Stimulated activated CD8-positive, alpha-beta memory T cell treated with anti-CD3 and anti-CD28 coated beads, Interleukin-12 subunit alpha, Interleukin-12 subunit beta, amount 100 ng/mL, for 24 hours (primary cell): ENCODE measurements around the gene IGF1R.

ENCODE experiments used
- DNase-seq: peaks from one replicate; pipeline ENCODE4 v3.0.0-alpha.2; 2020; ENCODE audit errors: extremely low read depth

Gene IGF1R

DNA sequence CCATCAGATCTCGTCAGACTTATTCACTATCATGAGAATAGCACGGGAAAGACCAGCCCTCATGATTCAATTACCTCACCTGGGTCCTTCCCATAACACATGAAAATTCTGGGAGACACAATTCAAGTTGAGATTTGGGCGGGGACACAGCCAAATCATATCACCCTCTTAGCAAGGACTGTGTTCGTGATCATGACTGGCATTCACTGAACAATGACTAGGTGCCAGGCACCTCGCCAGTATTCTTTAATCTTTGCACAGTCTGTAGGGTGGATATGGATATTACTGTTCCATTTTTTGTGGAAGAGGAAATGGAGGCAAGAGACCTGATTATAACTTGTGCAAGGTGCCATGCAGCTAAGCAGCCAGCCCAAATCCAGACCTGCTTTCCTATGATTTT is 77.5 kb downstream of the IGF1R start:
- no peak for DNase-seq

DNA sequence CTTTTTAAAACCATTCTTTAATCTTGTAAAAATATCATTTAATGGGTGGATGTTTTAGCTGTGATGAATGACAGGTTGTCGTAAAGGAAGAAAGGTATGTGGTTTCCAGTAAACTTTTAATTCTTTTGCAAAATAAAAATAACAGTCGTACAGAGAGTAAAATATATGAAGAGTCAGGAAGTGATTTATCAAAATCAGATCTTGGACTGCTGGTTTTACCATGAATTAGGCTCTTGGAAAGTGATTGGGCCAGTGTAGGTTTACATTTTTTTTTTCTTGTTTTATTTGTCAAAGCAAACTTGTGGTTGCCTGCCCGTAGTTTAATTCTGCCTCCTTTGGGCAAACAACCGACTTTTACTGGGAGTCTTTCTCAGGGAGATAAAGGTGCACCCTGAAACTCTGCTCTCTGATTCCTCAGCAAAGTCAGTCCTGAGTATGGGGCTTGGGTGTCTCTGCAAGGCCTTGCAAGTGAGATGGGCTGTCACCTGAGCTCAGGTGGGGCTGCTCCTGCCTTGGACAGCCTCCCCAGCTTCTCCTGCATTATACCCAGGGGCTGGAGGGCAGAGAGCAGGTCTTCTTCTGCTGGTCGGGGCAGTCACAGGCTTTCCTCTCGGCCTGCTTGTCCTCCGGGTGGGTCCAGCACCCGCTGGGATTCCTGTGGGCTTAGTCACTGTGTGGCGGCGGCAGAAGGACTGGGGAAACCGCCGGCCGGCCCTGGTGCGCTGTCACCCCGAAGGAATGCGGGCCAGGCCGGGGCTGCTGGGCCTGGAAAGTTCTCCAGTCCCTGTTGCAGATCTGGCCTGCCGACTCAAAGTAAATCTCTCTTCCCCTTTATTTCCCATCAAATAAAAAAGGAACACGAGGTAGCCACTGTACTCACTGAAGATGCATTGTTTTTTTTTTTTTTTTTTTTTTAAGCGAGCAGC is 79.0 kb downstream of the IGF1R start:
- DNase-seq: no peak

DNA sequence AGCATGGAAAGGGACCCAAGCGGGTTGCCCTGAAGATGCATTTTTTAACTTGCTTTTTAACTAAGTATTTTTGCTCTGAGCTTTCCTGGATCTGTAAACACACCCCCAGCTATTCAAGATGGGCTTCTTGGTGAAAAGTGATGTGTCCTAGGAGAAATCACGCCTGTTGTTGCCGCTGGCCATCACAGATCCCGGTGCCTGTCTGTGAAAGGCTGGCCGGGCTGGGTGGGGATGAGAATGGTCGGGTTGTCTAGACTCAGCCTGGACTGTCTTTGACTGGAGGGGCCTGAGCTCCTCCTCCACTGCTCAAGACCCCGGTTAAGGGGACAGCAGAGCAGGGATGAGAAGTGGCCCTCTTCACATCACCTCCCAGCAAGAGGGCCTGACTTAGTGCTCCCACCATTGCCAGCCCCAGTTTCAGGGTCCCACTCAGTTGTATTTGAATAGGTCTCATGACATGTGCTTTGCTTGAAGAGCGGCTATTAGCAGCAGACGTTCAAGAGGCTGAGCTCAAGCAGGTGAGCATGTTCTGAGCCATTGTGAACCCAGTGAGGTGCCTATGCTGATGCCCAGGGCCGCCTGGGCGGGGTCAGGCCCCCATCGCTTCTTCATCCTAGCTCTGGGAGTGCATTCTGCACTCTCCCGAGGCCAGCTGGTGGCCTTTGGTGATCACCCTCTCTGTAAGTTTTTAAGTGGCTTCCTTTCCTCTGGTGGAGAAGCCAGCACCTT is 79.9 kb downstream of the IGF1R start:
- DNase-seq: no peak

DNA sequence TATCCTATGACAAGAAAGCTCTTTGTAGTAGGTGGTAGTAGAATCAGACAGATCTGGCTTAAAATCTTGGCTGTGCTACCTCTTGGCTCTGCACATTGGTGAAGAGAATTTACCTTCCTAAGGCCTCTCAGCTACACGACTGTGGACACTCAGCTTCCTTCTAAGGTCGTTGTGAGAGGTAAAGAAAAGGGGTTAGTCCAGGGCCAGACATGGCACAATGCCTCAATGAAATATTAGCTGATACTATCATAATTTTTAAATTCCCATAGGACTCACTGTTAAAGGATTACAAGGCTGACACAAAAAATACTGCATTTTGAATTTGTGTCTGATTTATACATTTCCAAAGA is 80.4 kb downstream of the IGF1R start:
- DNase-seq: no peak

DNA sequence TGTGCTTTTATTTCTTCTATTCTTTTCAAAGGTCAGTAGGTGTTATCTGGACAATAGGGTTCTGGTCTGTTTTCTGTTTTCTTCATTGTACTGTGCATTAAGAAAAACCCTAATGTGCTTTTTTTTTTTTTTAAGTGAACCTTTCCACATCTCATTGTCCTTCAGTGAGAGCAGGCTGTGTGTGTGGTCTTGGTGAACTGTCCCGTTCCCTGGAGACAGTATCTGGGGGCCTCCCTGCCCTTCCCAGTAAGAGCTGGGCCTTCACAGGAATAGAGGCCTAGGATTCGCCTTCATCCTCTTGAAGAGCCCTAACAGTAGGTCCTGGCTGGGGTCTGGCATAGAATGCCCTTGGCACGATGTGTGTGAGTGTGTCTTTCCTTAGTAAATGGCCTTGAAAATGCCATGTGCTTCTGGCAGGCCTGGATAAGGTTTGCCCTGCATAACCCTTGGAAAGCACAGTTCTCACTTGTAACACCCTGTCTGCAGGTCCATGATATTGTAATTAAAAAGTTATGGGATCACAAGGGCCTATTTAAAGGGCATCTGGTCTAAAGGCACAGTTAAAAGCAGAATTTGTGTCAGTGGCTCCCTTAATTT is 81.2 kb downstream of the IGF1R start:
- DNase-seq: no peak

DNA sequence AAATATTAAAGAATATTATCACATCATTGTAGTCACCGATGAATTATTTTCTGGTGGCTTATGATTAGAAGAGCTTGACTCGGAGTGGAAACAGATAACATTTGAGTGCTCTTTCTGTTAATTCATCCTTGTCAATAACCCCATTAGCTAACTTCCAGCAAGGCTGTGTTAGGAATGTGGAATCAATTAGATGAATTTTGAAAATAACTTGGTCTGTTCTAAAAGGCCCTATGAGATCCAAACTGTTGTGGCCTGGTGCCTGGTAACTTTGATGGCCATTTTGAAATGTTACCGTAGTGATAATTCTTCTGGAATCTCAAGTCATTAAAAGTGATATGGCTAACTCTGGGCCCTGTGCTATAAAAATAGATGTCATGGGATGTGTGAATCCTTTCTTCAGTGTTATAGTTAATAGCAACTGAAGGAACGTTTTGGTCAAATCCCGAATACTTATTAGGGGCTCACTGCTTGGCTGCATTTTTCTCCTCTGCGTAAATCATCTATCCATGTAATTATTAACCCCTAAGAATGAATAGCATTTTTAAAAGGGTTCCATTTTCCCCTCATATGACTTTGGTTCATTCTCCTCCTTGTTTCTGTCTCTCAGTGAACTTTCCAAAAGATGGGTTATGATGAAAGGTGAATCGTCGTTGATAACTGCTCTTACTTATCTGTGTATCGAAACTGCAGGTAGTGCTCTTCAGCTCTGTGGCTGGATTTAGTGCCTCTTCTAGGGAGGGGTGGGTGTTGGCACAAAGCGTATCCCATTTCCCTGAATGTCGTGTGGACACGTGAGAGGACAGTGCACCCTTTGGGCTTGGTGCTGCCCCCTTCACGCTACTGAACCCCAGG is 82.7 kb downstream of the IGF1R start:
- no peak for DNase-seq

DNA sequence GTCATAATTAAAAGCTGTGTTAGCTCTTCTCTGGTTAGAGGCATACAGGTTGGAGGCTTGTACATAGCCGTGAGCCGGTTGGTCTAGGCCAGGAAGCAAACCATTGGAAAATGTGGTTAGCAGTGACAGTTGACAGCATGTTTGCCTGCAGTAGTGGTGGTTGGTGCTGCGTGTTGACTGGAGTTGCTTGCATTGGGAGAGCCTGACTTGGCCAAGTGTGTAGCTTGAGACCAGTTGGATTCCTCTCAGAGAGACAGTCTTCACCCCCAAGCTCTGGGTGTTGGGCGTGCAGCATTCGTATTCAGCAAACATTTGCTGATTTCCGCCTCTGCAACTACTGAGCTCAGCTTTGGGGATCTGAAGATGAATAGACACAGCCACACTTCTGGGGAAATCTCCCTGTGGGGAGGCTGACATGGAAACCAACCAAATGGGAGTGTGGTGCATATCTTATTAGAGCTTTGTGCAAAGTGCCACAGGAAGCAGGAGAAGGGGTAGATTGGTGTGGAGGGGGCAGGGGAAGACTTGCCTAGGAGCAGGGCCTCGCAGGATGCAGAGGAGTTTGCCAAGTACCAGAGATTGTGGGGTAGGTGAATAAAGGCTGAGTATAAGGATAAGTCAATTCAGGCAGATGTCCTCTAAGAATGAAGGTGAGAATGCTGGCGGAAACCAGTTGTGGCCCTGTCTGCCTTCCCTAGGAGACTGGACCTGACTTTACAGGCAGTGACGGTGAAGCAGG is 83.5 kb downstream of the IGF1R start:
- no peak for DNase-seq

DNA sequence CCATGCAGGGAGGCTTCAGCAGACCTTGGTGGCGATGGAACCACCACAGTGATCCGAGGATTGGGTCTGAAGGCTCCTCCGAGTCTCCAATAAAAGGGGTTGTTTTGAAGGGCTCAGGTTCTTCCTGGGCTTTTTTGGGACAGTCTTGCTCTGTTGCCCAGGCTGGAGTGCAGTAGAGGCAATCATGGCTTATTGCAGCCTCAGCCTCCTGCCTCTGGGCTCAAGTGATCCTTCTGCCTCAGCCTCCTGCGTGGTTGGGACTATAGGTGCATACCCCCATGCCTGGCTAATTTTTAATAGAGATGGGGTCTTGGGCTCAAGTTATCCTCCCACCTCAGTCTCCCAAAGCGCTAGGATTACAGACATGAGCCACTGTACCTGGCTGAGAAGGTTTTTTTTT is 84.8 kb downstream of the IGF1R start:
- no peak for DNase-seq

DNA sequence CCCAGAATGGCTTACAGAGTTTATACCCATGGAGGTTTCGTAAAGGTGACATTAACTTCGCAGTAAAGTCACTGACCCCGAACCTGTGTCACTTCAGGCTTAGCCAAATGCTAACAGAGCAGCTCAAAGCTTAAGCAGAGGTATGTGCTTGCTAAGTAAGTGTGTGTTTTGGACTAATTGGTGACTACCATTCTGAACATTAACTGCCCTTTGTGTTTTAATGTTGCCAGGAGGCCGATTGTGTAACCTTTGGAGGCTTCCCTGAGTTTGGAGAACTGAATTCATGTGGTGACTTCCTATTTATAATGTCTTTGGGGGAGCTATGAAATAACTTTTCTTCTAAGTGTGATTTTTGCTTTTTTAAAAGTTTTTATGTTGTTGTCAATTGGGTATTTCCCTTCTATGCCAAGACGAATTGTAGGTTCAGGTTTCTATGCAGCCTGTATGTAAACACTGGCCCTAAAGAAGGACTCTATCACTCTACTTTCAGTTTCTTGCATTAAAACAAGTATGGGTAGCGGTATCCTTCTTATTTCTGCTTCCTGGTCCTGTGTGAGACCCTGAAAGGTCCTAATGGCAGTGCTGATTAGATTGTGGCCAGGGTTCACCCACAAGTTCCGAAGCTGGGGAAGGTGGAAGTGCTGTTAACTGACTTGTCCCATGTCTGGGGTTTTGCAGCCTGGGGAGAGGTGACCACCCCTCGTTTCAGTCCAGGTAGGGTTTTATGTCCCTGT is 86.3 kb downstream of the IGF1R start:
- DNase-seq: no peak

DNA sequence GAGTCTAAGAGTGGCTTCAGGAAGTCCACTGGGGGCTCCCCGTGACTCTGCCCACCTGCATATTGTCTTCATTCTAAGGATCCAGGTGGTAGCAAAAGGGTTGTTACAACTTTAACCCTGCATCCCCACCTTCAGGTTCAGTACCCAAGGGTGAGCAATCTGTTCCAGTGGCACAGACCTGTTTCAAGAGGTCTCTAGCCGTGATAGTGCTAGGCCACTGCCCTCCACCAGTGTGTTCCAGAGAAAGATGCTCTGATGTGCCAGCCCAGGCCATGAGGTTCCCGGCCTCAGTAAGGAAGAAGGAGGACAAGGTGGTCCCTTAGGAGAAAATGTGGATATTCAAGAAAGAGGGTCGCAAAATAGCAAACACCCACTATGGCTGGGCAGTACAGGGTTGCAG is 87.0 kb downstream of the IGF1R start:
- no peak for DNase-seq

DNA sequence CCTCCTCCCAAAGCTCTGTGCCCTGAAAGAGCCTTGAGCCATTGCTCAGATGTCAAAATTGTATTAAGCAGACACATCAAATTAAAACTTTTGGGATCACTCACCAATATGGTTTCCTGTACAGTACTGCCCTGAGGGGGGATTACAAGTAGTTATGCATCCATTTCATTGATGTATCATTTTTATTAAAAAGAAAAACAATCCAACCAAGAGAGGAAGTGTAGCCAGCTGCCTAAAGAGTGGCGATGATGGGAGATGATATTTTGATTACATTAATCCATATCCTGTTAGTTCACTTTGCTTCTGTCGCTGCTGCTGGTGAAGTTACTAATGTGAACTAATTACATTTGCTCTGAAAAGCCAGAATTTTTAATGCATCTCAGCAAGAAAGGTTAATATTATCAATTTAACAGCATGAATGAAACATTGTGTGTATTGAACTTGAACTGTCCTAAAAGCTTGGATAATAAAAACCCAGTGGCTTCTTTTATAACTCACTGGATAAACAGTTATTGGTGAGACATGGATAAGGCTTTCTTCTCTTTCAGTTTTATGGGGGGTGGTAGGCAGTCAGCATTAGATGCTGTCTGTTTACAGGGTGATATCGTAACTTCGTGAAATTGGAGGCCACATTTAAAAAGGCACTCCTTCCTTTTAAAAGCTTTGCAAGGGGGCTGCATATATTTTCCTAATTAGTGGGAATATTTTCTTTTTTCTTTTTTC is 87.7 kb downstream of the IGF1R start:
- DNase-seq: no peak

DNA sequence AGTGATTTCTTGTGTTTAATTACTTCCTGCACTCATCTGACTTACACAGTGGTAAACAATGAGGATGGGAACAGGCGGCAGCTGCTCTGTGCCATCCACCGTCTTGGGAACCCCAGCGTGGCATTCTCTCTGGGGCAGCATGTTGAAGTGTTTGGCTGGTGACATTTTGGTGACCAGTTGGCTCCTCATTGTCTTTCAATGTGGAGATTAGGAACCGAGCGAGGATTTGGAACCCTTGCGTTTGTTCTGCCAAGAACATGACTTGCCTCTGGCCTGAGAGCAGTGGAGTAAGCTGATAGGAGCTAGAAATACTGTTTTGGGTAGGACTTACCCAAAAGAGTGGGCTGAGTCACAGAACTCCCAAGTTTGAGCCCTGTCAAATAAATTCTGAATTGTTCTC is 88.8 kb downstream of the IGF1R start:
- no peak for DNase-seq

DNA sequence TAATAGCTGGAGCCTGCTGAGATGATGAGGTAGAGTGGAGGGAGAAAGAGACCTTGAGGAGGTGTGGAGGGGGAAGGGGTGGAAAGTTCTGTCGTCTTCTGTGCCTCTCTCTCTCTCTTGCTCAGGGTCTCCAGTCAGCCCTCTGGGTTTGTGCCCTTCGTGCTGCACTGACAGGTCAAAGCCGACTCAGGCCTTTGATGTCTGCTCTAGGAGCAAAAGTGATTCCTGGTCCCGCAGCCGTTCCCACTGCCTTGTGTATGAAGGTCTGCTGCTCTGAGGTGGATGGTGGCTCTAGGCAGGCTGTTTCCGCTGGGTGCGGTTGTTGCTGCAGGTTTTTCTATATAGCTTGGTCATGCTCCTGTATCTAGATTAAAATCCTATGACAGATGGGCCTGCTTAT is 89.4 kb downstream of the IGF1R start:
- no peak for DNase-seq

DNA sequence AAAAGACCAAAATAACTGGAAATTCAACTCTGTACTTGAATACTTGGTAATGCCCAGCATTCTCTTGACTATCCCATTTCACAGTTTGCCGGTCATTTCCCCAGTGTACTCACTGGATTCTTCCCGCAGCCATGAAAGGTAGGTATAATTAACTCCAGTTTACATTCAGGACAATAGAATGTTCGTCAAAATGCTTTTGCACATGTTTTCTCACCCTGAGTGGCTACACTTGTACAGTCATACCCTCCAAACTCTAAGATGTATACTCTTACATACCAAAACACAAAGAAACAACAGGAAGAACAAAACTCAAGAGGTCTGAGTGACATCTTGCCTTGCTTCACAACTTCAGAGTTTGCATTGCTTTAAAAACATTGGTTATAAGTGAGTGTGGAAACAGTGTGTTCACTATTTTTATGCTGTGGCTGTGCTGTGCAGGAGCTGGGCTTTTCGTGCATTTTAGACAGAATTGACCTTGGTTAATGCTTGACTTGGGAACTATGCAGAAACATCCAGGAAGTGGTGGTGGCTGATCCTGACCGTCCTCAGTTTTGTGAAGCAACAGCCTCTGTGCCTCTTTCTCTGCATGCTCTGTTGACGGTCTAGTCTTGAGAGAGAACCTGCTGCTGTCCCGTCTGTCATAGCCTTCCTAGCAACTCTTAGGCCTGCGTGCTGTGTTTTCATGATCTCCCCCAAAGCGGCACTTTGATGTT is 90.5 kb downstream of the IGF1R start:
- no peak for DNase-seq

DNA sequence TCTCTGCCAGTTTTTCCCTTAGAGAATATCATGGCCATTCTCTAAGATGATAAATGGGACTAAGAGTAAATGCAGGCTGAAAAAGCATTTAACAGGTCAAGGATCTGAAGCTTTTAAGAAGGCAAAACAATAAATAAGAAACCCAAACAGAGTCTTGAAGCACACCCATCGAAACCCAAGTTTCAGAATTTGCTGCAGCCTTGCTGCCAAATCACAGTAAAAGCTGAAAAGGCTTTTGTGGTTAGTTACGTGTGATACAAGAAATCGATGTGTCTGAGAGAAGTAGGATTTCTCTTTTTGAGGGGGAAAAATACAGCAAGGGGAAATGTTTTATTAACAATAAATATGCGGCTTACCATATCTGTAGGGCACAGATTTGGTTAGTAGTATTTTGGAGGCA is 92.0 kb downstream of the IGF1R start:
- DNase-seq: no peak

DNA sequence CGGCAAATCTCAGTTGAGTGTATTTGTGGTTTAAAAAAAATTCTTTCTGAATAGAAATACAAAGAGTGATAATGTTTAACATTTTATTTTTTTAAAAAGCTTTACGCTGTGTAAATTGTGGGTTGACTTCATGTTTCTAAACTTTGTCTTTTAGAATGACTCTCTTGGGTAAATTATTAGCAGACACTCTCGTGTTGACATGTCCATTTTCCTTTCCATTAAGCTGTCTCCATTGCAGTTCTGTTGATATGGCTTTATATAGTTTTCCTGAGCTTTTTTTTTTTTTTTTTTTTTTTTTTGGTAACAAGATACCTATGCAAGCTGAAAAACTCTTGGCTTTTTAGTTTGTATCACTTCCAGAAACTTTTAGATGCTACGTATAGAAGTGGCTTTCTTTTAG is 92.6 kb downstream of the IGF1R start:
- DNase-seq: no peak

DNA sequence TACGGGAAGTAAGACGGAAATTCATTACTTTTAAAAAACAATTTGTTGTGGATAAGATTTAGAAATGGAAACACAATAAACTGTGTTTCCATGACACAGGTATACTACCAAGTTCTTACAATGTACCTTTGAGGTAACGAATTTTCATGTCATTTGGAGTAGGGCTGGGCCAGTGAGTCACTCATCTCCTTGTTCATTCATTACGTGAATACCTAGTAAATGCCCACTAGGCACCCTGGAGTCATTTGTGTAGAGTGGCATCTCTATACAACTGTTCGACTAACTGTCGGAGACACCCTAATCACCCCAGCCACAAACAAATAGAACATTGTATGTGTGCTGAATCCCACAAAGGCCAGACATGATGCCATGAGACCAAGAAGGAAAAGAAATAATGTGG is 94.8 kb downstream of the IGF1R start:
- no peak for DNase-seq

DNA sequence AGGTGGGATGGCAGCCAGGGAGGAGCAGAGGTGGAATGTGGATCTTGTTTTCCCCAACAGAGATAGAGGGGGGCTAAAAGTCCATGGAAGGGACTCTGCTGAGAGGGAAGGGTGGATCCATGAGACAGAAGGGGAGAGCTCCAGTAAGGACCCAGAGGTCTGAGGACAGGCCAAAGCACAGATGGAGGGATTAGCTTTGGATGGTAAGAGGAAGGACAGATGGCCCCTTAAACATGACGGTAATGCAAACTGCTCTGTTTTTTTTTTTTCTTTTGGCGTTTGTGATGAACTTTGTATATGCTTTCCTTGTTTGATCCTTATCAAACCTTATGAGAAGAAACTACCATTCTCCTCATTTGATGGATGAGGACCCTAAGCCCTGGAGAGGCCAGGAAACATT is 96.2 kb downstream of the IGF1R start:
- DNase-seq: no peak

DNA sequence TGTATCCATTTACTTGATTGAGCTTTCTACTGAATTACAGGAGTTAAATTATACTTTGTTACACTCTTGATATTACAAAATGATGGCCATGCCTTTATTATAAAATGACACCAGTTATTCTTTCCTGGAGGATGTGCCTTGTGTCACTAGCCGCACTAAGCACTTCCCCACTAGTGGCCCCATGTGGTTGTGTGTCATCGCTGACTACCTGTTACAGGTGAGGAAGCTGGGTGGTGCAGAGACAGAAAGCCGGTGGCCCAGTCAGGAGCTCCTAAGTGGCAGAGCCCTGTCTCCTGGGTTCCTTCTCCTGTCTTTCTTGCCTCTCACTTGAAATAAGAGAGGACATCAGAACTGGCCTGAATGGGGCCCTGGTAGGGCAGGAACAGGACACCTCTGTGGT is 96.8 kb downstream of the IGF1R start:
- DNase-seq: no peak
